H9 (cell line): ENCODE results near the gene P2RY14. TPM values are rescaled to one million over a fixed set of nuclear protein-coding genes. Genes with fewer than 3 reads are reported as not detected.

Experiments used
- DNase-seq: peaks from one replicate; pipeline ENCODE4 v3.0.0-alpha.2; 2017
- H2AFZ ChIP-seq: one replicate; pipeline ENCODE4 v1.6.1; 2013; ENCODE audit warnings: mild to moderate bottlenecking, low read length, control low read depth, moderate library complexity
- H2AK5ac ChIP-seq: 2 replicates; pipeline ENCODE4 v1.6.1; 2013; ENCODE audit warnings: low read length, control low read depth, mixed read lengths; ENCODE audit not compliant: insufficient read length
- H2BK120ac ChIP-seq: one replicate; pipeline ENCODE4 v1.6.1; 2013; ENCODE audit warnings: low read depth, mild to moderate bottlenecking, low read length, control low read depth, inconsistent platforms; ENCODE audit not compliant: poor library complexity, severe bottlenecking
- H2BK12ac ChIP-seq: 2 replicates; pipeline ENCODE4 v1.6.1; 2013; ENCODE audit warnings: low read length, control low read depth, mixed read lengths, low read depth; ENCODE audit not compliant: insufficient read length
- H2BK15ac ChIP-seq: 2 replicates; pipeline ENCODE4 v1.6.1; 2013; ENCODE audit warnings: low read depth, low read length, control low read depth
- H2BK20ac ChIP-seq: one replicate; pipeline ENCODE4 v1.6.1; 2013; ENCODE audit warnings: low read depth, mild to moderate bottlenecking, low read length, control low read depth, inconsistent platforms; ENCODE audit not compliant: poor library complexity, severe bottlenecking
- H2BK5ac ChIP-seq: 2 replicates; pipeline ENCODE4 v1.6.1; 2013; ENCODE audit warnings: low read length, control low read depth, mixed read lengths; ENCODE audit not compliant: insufficient read length
- H3K14ac ChIP-seq: 2 replicates; pipeline ENCODE4 v1.6.1; 2013; ENCODE audit warnings: low read length, control low read depth; ENCODE audit not compliant: insufficient read depth
- H3K18ac ChIP-seq: 2 replicates; pipeline ENCODE4 v1.6.1; 2013; ENCODE audit warnings: low read depth, mild to moderate bottlenecking, mixed read lengths, low read length, control low read depth; ENCODE audit not compliant: insufficient read length
- H3K23ac ChIP-seq: 2 replicates; pipeline ENCODE4 v1.6.1; 2013; ENCODE audit warnings: low read length, control low read depth, mixed read lengths, low read depth; ENCODE audit not compliant: insufficient read length
- H3K23me2 ChIP-seq: 2 replicates; pipeline ENCODE4 v1.6.1; 2013; ENCODE audit warnings: low read depth, mild to moderate bottlenecking, mixed read lengths, low read length, control low read depth; ENCODE audit not compliant: insufficient read length, poor library complexity, severe bottlenecking
- H3K27ac ChIP-seq: 2 replicates; pipeline ENCODE4 v1.5.1; 2013; ENCODE audit warnings: low read length, control low read depth, mixed read lengths, low read depth; ENCODE audit not compliant: insufficient read length
- H3K27me3 ChIP-seq: 2 replicates; pipeline ENCODE4 v1.6.1; 2013; ENCODE audit warnings: low read length, control low read depth, inconsistent platforms; ENCODE audit not compliant: insufficient read depth
- H3K4ac ChIP-seq: 2 replicates; pipeline ENCODE4 v1.6.1; 2013; ENCODE audit warnings: low read depth, mild to moderate bottlenecking, control low read depth, inconsistent platforms, low read length, moderate library complexity
- H3K4me1 ChIP-seq: 2 replicates; pipeline ENCODE4 v1.6.1; 2013; ENCODE audit warnings: low read length, control low read depth, inconsistent platforms; ENCODE audit not compliant: insufficient read depth
- H3K4me2 ChIP-seq: 2 replicates; pipeline ENCODE4 v1.6.1; 2013; ENCODE audit warnings: low read length, control low read depth, mixed read lengths; ENCODE audit not compliant: insufficient read length, insufficient read depth
- H3K56ac ChIP-seq: 2 replicates; pipeline ENCODE4 v1.6.1; 2013; ENCODE audit warnings: low read depth, mild to moderate bottlenecking, mixed read lengths, low read length, control low read depth; ENCODE audit not compliant: insufficient read length
- H3K79me1 ChIP-seq: 2 replicates; pipeline ENCODE4 v1.6.1; 2013; ENCODE audit warnings: low read depth, mild to moderate bottlenecking, moderate library complexity, low read length, control low read depth, inconsistent platforms; ENCODE audit not compliant: insufficient read depth, poor library complexity, severe bottlenecking
- H3K79me2 ChIP-seq: 2 replicates; pipeline ENCODE4 v1.6.1; 2013; ENCODE audit warnings: low read length, control low read depth, inconsistent platforms; ENCODE audit not compliant: insufficient read depth
- H3K9ac ChIP-seq: 2 replicates; pipeline ENCODE4 v1.6.1; 2013; ENCODE audit warnings: low read length, control low read depth, mixed read lengths; ENCODE audit not compliant: insufficient read length; ENCODE audit errors: extremely low read depth
- H3K9me3 ChIP-seq: one replicate; pipeline ENCODE4 v1.6.1; 2013; ENCODE audit warnings: low read depth, low read length, inconsistent platforms; ENCODE audit not compliant: control insufficient read depth
- H3T11ph ChIP-seq: one replicate; pipeline ENCODE4 v1.6.1; 2013; ENCODE audit warnings: mild to moderate bottlenecking, low read length, control low read depth, inconsistent platforms
- H4K20me1 ChIP-seq: one replicate; pipeline ENCODE4 v1.6.1; 2013; ENCODE audit not compliant: control insufficient read depth, insufficient read length, insufficient read depth
- H4K5ac ChIP-seq: 2 replicates; pipeline ENCODE4 v1.6.1; 2013; ENCODE audit warnings: low read depth, mild to moderate bottlenecking, mixed read lengths, low read length, control low read depth; ENCODE audit not compliant: insufficient read length
- H4K8ac ChIP-seq: replicated peaks from 2 replicates; pipeline ENCODE4 v1.6.1; 2013; ENCODE audit warnings: low read length, control low read depth, mixed read lengths, low read depth; ENCODE audit not compliant: insufficient read length
- H4K91ac ChIP-seq: 2 replicates; pipeline ENCODE4 v1.6.1; 2013; ENCODE audit warnings: low read depth, mild to moderate bottlenecking, moderate library complexity, mixed read lengths, low read length, control low read depth; ENCODE audit not compliant: insufficient read length
- H3K27ac Mint-ChIP-seq, 3 experiments: 2 replicates in 2 of 3; 3 replicates in 1 of 3; pipeline ENCODE4 v1.8.0; 2020 to 2021; ENCODE audit warnings: mixed read lengths in 3 of 3, mild to moderate bottlenecking in 1 of 3, moderate library complexity in 1 of 3
- H3K27me3 Mint-ChIP-seq: 2 replicates; pipeline ENCODE4 v1.8.0; 2021; ENCODE audit warnings: low read depth, mild to moderate bottlenecking, moderate library complexity, mixed read lengths
- H3K36me3 Mint-ChIP-seq, 3 experiments: 2 replicates in 2 of 3; 3 replicates in 1 of 3; pipeline ENCODE4 v1.8.0; 2020 to 2021; ENCODE audit warnings: low read depth in 3 of 3, mixed read lengths in 3 of 3; ENCODE audit not compliant: insufficient read depth in 1 of 3
- H3K4me1 Mint-ChIP-seq, 2 experiments: 2 replicates each; pipeline ENCODE4 v1.8.0; 2020; ENCODE audit warnings: mixed read lengths in 2 of 2
- H3K4me3 Mint-ChIP-seq, 2 experiments: 2 replicates in 1 of 2; 3 replicates in 1 of 2; pipeline ENCODE4 v1.8.0; 2020 to 2021; ENCODE audit warnings: mild to moderate bottlenecking in 2 of 2, mixed read lengths in 2 of 2, moderate library complexity in 1 of 2
- H3K9me3 Mint-ChIP-seq, 2 experiments: 2 replicates in 1 of 2; 3 replicates in 1 of 2; pipeline ENCODE4 v1.8.0; 2020; ENCODE audit warnings: mild to moderate bottlenecking in 2 of 2, mixed read lengths in 2 of 2, moderate library complexity in 1 of 2
- WGBS: extraction: QIAGEN DNeasy Blood & Tissue Kit; methylation state at CpG from one replicate; pipeline ENCODE4 v1.1.7; 2013; ENCODE audit warnings: missing lambda C conversion rate, low lambda C conversion rate, mixed read lengths; ENCODE audit not compliant: insufficient read length; ENCODE audit errors: extremely low coverage; 5-methylcytosine and 5-hydroxymethylcytosine counted together
- total RNA-seq: library from RNA; stranded (reverse); gene quantifications from 2 replicates; pipeline ENCODE4 v1.2.1, GENCODE V29; 2021
- TF ChIP-seq, protein P1 (sequence below): fragments of 200-600 bp; sonication (generic); conservative IDR thresholded peaks from 3 replicates; pipeline ENCODE4 v1.8.0; 2021; ENCODE audit warnings: antibody characterized with exemption, mild to moderate bottlenecking

Gene P2RY14
- total RNA-seq, 1 experiment from 2014 or later, result not detected

DNA sequence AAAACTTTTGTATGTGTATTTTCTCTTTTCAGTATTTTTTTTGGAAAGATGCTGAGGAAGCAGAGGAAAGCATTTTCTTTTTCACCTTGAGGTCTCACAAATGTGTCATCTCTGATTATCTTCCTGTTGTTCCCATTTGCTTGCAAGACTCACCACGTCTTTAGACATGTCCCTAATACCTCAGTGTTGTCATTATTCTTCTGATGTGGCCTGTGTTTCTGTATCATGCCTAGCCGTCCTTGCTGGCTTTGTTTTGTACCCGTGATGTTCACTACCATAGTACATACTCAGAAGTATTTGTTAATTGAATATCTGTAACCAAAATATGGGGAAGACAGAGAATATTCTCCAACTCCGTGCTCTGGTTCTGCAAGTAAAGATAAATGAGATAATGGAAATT, 5.0 kb upstream of the P2RY14 start:
- no peak overlapping the region for H4K8ac ChIP-seq
- DNase-seq, result no peak
- H3K14ac ChIP-seq, result no peak overlapping the region
- H3K79me2 ChIP-seq, result no peaks in the 10 kb centered on the region
- no peak overlapping the region for H2BK120ac ChIP-seq
- H2BK12ac ChIP-seq, result no peak overlapping the region
- H3K4me2 ChIP-seq, result no peak overlapping the region
- no peaks in the 10 kb centered on the region for H3K27me3 Mint-ChIP-seq
- peaks cover 5% of the 10 kb centered on the region in 2 experiments for H3K4me1 Mint-ChIP-seq
- H3K23me2 ChIP-seq, result no peaks in the 10 kb centered on the region
- H3K4ac ChIP-seq, result no peak overlapping the region
- H2BK20ac ChIP-seq, result no peak overlapping the region
- H3K9ac ChIP-seq, result no peak overlapping the region
- H3K27ac ChIP-seq, result no peak overlapping the region
- H3K18ac ChIP-seq, result no peak overlapping the region
- TF ChIP-seq, protein P1, sequence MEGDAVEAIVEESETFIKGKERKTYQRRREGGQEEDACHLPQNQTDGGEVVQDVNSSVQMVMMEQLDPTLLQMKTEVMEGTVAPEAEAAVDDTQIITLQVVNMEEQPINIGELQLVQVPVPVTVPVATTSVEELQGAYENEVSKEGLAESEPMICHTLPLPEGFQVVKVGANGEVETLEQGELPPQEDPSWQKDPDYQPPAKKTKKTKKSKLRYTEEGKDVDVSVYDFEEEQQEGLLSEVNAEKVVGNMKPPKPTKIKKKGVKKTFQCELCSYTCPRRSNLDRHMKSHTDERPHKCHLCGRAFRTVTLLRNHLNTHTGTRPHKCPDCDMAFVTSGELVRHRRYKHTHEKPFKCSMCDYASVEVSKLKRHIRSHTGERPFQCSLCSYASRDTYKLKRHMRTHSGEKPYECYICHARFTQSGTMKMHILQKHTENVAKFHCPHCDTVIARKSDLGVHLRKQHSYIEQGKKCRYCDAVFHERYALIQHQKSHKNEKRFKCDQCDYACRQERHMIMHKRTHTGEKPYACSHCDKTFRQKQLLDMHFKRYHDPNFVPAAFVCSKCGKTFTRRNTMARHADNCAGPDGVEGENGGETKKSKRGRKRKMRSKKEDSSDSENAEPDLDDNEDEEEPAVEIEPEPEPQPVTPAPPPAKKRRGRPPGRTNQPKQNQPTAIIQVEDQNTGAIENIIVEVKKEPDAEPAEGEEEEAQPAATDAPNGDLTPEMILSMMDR, result no peak
- no peaks in the 10 kb centered on the region for H3K9me3 ChIP-seq
- no peak overlapping the region for H3K27ac Mint-ChIP-seq
- WGBS, result no CpG with 5 or more reads among the region's 4 CpGs
- no peak overlapping the region for H2BK5ac ChIP-seq
- H3K36me3 Mint-ChIP-seq, result no peaks in the 10 kb centered on the region
- no peak overlapping the region for H3T11ph ChIP-seq
- no peak overlapping the region for H4K5ac ChIP-seq
- no peak overlapping the region for H2BK15ac ChIP-seq
- no peak overlapping the region for H2AK5ac ChIP-seq
- H3K79me1 ChIP-seq, result no peaks in the 10 kb centered on the region
- H3K4me3 Mint-ChIP-seq, result no peak overlapping the region
- no peaks in the 10 kb centered on the region for H3K9me3 Mint-ChIP-seq
- H4K91ac ChIP-seq, result no peak overlapping the region
- no peak overlapping the region for H2AFZ ChIP-seq
- no peaks in the 10 kb centered on the region for H4K20me1 ChIP-seq
- H3K23ac ChIP-seq, result no peak overlapping the region
- no peaks in the 10 kb centered on the region for H3K4me1 ChIP-seq
- no peaks in the 10 kb centered on the region for H3K27me3 ChIP-seq
- H3K56ac ChIP-seq, result no peak overlapping the region
